Skin epidermis (tissue), 12 donors: ENCODE measurements around the gene TLE5.
"Not testable (repeated sequence)": the region's sequence is repeated elsewhere in the genome, so short reads cannot be mapped to it uniquely, and the experiment has no call there.

Source experiments
- H3K27ac ChIP-seq, 21 experiments: fragments of 200-600 bp; sonication (generic) in 11 of 21; one replicate each; pipeline ENCODE4 v1.5.0; 2020; ENCODE audit warnings: mild to moderate bottlenecking in 3 of 21, inconsistent platforms in 2 of 21, moderate library complexity in 2 of 21
- H3K4me3 ChIP-seq, 7 experiments: fragments of 200-600 bp; sonication (generic) in 2 of 7; one replicate each; pipeline ENCODE4 v1.5.0; 2020; ENCODE audit warnings: inconsistent platforms in 2 of 7, mild to moderate bottlenecking in 2 of 7, moderate library complexity in 1 of 7

TLE5 gene

GRCh38 chr19:3048190-3048533, 14.1 kb downstream of the TLE5 start:
- no peak overlapping the region for H3K4me3 ChIP-seq
- H3K27ac ChIP-seq: peak overlapping the region in 5 of 21 experiments; percentile 33 to 86 (median 75)

GRCh38 chr19:3047496-3048189, 14.7 kb downstream of the TLE5 start:
- peak overlapping the region in 14 of 21 experiments; percentile 3 to 86 (median 68) for H3K27ac ChIP-seq
- H3K4me3 ChIP-seq: peak overlapping the region in 6 of 7 experiments; percentile 14 to 38 (median 28)

- Histone ChIP-seq H3K4me3 (peak overlapping the region in 6 of 7 experiments; percentile 14 to 38 (median 28)), H3K27ac (peak overlapping the region in 14 of 21 experiments; percentile 3 to 86 (median 65))
Observed at GRCh38 chr19:3046698-3047495, 15.4 kb downstream of the TLE5 start.

- no peak overlapping the region for H3K4me3 ChIP-seq
Observed at GRCh38 chr19:3045885-3046697, 16.2 kb downstream of the TLE5 start.

DNA sequence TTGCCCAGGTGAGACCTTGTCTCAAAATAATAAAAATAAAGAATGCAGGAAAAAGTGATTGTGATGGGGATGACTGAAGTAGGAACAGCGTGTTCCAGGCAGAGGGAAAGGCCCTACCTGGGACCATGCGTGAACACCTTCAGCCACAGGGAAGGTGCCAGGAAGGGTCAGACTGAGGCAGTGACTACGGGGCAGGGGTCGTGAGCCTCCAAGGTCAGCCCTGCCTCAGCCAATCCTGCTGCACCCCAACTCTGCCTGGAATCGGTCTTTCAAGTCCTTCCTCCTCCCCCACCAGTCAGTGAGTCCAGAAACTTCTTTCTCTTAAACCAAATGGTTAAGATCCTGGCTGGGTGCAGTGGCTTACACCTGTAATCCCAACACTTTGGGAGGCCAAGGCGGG, 17.1 kb downstream of the TLE5 start:
- H3K4me3 ChIP-seq: no peak overlapping the region
- H3K27ac ChIP-seq: no peak overlapping the region

More at GRCh38 chr19:3045885-3046697, 16.2 kb downstream of the TLE5 start:
- H3K27ac ChIP-seq: peak overlapping the region in 5 of 21 experiments; percentile 16 to 75 (median 42)

GRCh38 chr19:3042621-3043267, 19.6 kb downstream of the TLE5 start:
- peak overlapping the region in 4 of 21 experiments; percentile 16 to 60 (median 60) for H3K27ac ChIP-seq
- no peak overlapping the region for H3K4me3 ChIP-seq

DNA sequence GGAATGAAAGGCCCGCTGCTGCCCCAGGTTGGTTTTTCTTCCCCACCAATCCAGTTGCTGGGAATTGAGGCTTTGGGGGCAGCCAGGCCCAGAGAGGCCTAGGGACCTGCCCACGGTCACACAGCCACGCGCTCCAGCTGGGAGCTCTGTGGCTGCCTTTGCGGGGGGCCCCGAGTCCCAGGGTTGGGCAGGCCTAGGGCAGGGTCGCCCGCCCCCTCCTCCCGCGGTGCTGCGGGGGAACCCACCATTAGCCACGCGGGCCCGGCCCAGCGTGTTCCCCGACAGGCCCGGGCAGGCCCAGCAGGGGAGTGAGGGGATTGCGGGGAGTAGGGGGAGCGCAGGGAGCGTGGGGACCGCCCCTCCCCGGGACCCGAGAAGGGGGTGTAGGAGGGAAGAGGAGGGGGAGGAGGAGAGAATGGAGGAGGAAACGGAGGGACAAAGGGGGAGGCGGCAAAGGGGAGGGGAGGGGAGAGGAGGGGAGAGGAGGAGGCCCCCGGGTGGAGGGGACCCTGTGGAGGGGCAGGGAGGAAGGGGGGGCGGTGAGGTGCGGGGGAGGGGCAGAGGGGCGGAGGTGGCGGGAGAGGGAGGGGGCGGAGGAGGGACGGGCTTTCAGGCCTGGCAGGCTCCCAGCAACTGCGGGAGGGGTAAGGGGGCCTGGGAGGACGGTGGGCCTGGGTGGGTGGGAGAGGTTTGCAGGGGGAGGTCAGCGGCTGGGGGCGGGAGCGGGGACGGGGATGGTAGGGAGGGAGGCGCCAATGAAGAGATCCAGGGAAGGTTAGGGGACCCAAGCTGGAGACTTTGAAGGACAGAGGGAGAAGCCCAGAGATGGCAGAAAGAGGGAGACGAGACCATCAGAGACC, 20.3 kb downstream of the TLE5 start:
- Histone ChIP-seq H3K4me3 (no peak overlapping the region), H3K27ac (peak overlapping the region in 3 of 21 experiments; percentile 16 to 60 (median 60))

DNA sequence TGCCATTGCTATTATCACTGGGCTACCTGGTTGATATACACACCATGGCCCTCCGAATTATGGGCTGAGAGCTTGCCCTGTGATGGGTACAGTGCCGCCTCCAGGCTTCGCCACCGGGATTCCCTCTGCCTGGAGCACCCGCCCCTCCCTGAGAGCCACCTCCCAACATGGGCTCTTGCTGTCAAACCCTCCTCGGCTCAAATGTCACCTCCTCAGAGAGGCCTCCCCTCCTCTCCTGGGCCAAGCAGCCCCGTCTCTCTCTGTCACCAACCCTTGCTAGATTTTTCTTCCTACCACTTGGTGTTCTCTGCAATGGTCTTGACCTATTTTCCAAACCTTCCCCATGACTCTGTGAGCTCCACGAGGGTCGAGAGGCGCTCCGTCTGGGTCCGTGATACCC, 21.0 kb downstream of the TLE5 start:
- peak overlapping the region in 1 of 21 experiments; percentile 60 for H3K27ac ChIP-seq
- H3K4me3 ChIP-seq: no peak overlapping the region

GRCh38 chr19:3039641-3040077, 22.6 kb downstream of the TLE5 start:
- Histone ChIP-seq H3K4me3 (no peak overlapping the region), H3K27ac (no peak overlapping the region)

DNA sequence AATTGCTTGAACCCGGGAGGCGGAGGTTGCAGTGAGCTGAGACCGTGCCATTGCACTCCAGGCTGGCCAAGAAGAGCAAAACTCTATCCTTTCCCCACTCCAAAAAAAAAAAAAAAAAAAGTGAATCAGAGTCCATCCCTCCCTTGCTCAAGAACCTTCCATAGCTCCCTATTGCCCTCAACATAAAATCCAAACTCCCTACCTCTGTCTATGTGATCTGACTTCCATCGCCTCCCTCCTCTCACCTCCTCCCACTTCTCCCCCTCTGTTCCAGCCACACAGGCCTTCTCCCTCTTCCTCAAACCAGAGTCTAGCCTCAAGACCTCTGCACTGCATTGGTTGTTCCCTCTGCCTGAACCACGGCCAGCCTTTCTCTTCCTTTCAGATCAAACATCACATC, 23.2 kb downstream of the TLE5 start:
- H3K27ac ChIP-seq: no peak overlapping the region

GRCh38 chr19:3038214-3038613, 24.1 kb downstream of the TLE5 start:
- Histone ChIP-seq H3K27ac (peak overlapping the region in 1 of 21 experiments; percentile 11), H3K4me3 (no peak overlapping the region)

More for the DNA sequence above, 23.2 kb downstream of the TLE5 start:
- no peak overlapping the region for H3K4me3 ChIP-seq

DNA sequence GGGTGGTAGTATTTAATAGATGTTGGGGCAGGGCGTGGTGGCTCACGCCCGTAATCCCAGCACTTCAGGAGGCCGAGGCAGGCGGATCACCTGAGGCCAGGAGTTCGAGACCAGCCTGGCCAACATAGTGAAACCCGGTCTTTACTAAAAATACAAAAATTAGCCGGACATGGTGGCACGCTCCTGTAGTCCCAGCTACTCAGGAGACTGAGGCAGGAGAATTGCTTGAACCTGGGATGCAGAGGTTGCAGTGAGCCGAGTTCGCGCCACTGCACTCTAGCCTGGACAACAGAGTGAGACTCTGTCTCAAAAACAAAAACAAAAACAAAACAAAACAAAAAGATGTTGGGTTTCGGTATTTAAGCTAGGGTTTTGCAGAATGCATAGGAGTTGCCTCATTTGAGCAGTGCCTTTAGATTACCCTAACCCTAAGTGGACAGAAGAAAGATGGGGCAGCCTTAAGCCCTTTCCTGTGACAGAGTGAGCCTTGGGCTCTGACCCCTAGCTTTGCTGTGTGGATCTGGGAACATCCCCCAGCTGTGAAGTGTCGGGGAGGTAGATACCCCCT, 25.2 kb downstream of the TLE5 start:
- H3K27ac ChIP-seq: peak overlapping the region in 10 of 21 experiments; percentile 2 to 92 (median 87)
- not testable (repeated sequence) for H3K4me3 ChIP-seq

GRCh38 chr19:3036119-3036976, 25.9 kb downstream of the TLE5 start:
- Histone ChIP-seq H3K4me3 (peak overlapping the region; percentile 33 to 50 (median 50)), H3K27ac (peak overlapping the region; percentile 0 to 94 (median 88))

DNA sequence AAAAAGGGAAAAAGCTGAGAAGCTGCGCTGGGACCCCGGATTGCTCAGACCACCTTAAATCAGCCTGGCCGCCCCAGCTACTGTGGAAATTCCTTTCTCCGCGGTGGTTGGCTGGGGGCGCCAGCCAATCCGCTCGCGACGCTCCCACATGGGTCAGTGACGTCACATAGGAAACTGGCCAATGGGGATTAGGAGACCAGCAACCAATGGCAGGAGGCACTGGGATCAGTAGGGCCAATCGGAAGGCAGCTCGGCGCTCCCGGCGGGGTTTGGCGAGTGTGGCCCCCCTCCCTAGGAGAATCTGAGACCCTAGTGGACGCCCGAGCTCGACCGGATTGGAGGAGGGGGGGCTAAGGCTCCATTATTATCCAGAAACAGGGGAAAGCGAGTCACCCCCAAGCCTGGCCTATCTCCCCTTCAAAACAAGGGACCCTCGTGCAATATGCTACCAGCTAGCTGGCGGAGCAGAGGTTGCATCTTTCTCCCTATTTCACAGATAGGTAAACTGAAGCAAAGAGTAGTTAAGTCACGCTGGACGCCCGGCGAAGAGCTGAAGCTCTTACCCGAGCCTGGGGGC, 26.7 kb downstream of the TLE5 start:
- peak overlapping the region; percentile 33 to 50 (median 50) for H3K4me3 ChIP-seq
- peak overlapping the region; percentile 0 to 94 (median 88) for H3K27ac ChIP-seq

DNA sequence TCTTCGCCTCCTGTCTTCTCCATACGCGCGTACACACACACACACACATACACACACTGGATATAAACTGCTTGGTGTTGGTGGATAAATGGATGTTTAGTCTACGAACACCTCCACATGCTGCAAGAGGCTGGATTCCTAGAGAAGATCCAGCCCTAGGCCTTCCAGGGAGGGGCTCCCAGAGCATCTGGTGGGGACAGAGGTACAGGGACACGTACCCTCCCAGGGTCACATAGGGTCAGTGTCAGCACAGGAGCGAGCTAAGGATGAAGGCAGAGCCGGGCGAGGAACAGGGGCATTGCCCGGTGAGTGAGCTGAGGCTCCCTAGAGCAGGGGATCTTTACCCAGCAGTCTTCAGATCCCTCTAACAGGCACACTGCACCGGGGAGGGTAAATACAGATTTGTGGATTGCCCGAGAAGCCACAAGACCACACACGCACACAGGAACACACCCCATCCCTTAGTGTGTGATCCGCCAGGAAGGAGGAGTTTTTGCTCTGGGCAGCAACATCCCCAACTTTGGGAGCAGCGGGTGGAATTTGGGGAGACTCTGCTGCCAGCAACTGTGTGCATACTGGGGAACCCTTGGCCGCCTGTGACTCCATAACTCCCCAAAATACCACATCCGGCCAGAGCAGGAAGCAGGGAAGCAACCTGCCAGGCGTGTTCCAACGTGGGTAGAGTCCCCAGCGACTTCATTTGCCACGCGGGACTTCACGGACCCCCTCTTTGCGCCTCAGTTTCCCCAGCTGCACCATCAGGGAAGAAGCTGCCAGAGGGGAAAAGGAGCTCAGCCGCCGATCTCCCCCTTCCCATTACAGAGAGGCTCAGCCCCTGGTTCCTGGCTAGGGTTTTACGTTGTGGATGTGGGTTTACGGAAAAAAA, 27.4 kb downstream of the TLE5 start:
- Histone ChIP-seq H3K4me3 (peak overlapping the region; percentile 33 to 50 (median 50)), H3K27ac (peak overlapping the region; percentile 35 to 94 (median 87))

DNA sequence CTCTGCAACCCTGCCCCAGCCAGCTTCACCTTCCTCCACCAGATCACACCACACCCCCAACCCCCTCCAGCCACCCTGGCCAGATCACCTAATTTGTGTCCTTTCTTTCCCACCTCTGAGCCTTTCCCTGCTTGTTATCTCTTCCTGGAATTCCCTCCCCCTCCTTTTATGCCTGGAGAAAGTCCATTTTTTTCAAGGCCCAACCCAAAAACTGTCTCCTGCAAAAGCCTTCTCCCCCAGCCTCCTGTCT, 28.0 kb downstream of the TLE5 start:
- no peak overlapping the region for H3K4me3 ChIP-seq

More for the DNA sequence above, 28.0 kb downstream of the TLE5 start:
- H3K27ac ChIP-seq: peak overlapping the region in 9 of 21 experiments; percentile 14 to 90 (median 88)
